Thyroid gland (tissue), 4 donors: ENCODE measurements around the gene CDKN2D. TPM values are rescaled to one million over a fixed set of nuclear protein-coding genes. Genes with fewer than 3 reads are reported as not detected.
"Not testable (repeated sequence)": the region's sequence is repeated elsewhere in the genome, so short reads cannot be mapped to it uniquely, and the experiment has no call there.

Experiments used
- DNase-seq, 2 donors: peaks; one replicate each; pipeline ENCODE4 v3.0.0-alpha.2; 2019
- H3K27ac ChIP-seq, 3 donors: fragments of 200-600 bp; sonication (generic); 1 replicate in 2 of 3; 2 replicates in 1 of 3; pipeline ENCODE4 v1.5.1; 2016 to 2019; ENCODE audit warnings: mild to moderate bottlenecking in 1 of 3, moderate library complexity in 1 of 3
- H3K27me3 ChIP-seq: fragments of 200-600 bp; sonication (generic); one replicate; pipeline ENCODE4 v1.5.1; 2019
- H3K36me3 ChIP-seq, 2 donors: fragments of 200-600 bp; sonication (generic); one replicate each; pipeline ENCODE4 v1.5.1; 2016 to 2019
- H3K4me1 ChIP-seq, 2 donors: fragments of 200-600 bp; sonication (generic); one replicate each; pipeline ENCODE4 v1.5.1; 2017 to 2019
- H3K4me3 ChIP-seq, 3 donors: fragments of 200-600 bp; sonication (generic); replicated peaks in 1 of 3; 1 replicate in 2 of 3; 2 replicates in 1 of 3; pipeline ENCODE4 v1.5.1; 2016; ENCODE audit warnings: mild to moderate bottlenecking in 1 of 3
- H3K9me3 ChIP-seq: fragments of 200-600 bp; sonication (generic); one replicate; pipeline ENCODE4 v1.5.1; 2017
- POLR2A ChIP-seq, 2 donors: fragments of 450-650 bp; IDR thresholded peaks; one replicate each; pipeline ENCODE4 v1.6.1; 2017; ENCODE audit warnings: antibody characterized with exemption in 2 of 2, mild to moderate bottlenecking in 2 of 2, moderate library complexity in 1 of 2
- WGBS, 2 donors: methylation state at CpG; one replicate each; pipeline ENCODE4 v1.1.5; 2017; 5-methylcytosine and 5-hydroxymethylcytosine counted together
- intact Hi-C: fragments of 100-400 bp; cut with DNase I; formaldehyde crosslinking; loops from one replicate; pipeline ENCODE4 v1.15.1; 2023
- total RNA-seq, 4 donors: library from RNA; depleted of rRNA; stranded (reverse); fragments of >200 nt; gene quantifications; one replicate each; pipeline ENCODE4 v1.2.3, GENCODE V29; 2016
- TF ChIP-seq, protein P1 (sequence below), 6 experiments: fragments of 200-600 bp in 3 of 6; fragments of 450-650 bp in 3 of 6; sonication (generic) in 3 of 6; IDR thresholded peaks; one replicate each; pipeline ENCODE4 v1.5.1; 2016 to 2019; ENCODE audit warnings: antibody characterized with exemption in 6 of 6, mild to moderate bottlenecking in 2 of 6, inconsistent platforms in 1 of 6, moderate library complexity in 1 of 6

The CDKN2D gene
- total RNA-seq, 4 donors from 2014 or later, result 2.0 to 8.2 (median 3.7) TPM

DNA sequence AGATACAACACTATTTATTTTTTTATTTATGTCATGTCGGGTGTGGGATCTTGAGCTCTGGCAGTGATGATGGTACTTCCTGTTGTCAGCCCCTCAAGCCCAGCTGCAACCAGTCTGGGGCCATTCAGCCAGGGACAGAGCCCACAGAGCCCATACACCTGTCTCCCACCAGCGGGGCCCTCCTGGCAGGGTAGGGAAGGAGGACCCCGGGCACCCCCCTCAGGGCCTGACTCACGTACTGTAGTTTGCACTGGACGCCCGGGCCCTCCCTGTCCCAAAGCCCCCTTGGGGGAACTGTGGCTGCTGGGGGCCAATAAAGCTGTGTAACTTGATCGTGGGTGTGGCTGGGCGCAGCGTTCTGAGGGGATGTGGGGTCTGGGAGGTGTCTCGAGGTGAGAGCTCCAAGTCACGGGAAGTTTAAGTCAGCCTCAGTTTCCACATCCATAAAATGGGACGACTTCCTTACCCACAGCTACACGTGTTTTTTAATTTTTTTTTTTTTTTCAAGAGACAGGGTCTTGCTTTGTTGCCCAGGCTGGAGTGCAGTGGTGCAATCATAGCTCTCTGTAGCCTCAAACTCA lies 15.6 kb downstream of the CDKN2D start:
- H3K36me3 ChIP-seq, result peaks cover 61 to 65% of the 10 kb centered on the region in 2 donors
- no peaks in the 10 kb centered on the region for H3K4me1 ChIP-seq
- intact Hi-C loops, result no loop called here
- DNase-seq, result no peak
- no peak overlapping the region for H3K27ac ChIP-seq
- no peak overlapping the region for H3K4me3 ChIP-seq
- TF ChIP-seq POLR2A (IDR thresholded peaks at IDR 0.05), result no peak
- TF ChIP-seq, protein P1, sequence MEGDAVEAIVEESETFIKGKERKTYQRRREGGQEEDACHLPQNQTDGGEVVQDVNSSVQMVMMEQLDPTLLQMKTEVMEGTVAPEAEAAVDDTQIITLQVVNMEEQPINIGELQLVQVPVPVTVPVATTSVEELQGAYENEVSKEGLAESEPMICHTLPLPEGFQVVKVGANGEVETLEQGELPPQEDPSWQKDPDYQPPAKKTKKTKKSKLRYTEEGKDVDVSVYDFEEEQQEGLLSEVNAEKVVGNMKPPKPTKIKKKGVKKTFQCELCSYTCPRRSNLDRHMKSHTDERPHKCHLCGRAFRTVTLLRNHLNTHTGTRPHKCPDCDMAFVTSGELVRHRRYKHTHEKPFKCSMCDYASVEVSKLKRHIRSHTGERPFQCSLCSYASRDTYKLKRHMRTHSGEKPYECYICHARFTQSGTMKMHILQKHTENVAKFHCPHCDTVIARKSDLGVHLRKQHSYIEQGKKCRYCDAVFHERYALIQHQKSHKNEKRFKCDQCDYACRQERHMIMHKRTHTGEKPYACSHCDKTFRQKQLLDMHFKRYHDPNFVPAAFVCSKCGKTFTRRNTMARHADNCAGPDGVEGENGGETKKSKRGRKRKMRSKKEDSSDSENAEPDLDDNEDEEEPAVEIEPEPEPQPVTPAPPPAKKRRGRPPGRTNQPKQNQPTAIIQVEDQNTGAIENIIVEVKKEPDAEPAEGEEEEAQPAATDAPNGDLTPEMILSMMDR (IDR thresholded peaks at IDR 0.05), result no peak
- no peaks in the 10 kb centered on the region for H3K27me3 ChIP-seq
- H3K9me3 ChIP-seq, result no peaks in the 10 kb centered on the region
- WGBS, 2 donors, result 76 to 79% methylated on average over 8 to 13 of the region's 13 CpGs

DNA sequence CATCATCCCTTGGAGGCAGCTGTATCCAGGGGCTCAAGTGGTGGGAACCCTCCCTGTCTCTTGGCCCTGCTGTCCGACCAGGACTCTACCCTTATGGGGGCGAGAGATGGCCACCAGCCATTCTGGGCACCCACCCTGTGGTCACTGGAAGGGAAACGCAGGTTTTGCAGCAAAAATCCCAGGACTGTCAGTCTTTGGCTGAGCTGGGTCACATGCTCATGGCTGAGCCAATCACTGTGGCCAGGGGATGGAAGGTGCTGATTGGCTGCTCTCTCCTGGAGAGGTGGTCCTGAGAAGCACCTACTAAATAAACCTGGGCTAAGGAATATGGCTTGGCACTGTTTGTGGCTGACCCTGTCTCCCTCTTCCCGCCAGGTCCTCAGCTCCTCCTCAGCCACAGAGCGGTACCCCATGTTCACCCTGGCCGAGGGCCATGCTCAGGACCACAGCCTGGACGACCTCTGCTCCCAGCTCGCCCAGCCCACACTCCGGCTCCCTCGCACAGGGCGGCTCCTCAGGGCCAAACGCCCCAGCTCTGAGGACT lies 16.2 kb downstream of the CDKN2D start:
- no peak for DNase-seq
- Histone ChIP-seq H3K27ac (no peak overlapping the region), H3K4me1 (no peaks in the 10 kb centered on the region), H3K27me3 (no peaks in the 10 kb centered on the region), H3K4me3 (no peak overlapping the region), H3K9me3 (no peaks in the 10 kb centered on the region), H3K36me3 (peaks cover 55 to 64% of the 10 kb centered on the region in 2 donors)
- 75 to 89% methylated on average over 11 to 12 of the region's 12 CpGs for WGBS, 2 donors
- intact Hi-C loops, result no loop called here
- no peak for TF ChIP-seq POLR2A (IDR thresholded peaks at IDR 0.05)
- TF ChIP-seq, protein P1 (IDR thresholded peaks at IDR 0.05), result no peak

- Histone ChIP-seq H3K4me1 (no peaks in the 10 kb centered on the region), H3K36me3 (peaks cover 55 to 64% of the 10 kb centered on the region in 2 donors), H3K4me3 (no peak overlapping the region), H3K27ac (no peak overlapping the region), H3K9me3 (no peaks in the 10 kb centered on the region), H3K27me3 (no peaks in the 10 kb centered on the region)
- intact Hi-C loops, result no loop called here
- WGBS, 2 donors, result 92 to 99% methylated on average over 7 to 11 of the region's 12 CpGs
- DNase-seq, result no peak
- no peak for TF ChIP-seq POLR2A (IDR thresholded peaks at IDR 0.05)
- TF ChIP-seq, protein P1 (IDR thresholded peaks at IDR 0.05), result no peak
Observed at GRCh38 chr19:10551698-10552301, 17.0 kb downstream of the CDKN2D start.

- H3K4me1 ChIP-seq, H3K9me3 ChIP-seq, H3K27ac ChIP-seq, intact Hi-C loops, H3K4me3 ChIP-seq, H3K27me3 ChIP-seq, DNase-seq: not testable (repeated sequence)
- 86 to 98% methylated on average over 9 of the region's 9 CpGs for WGBS, 2 donors
- peaks cover 60 to 67% of the 10 kb centered on the region in 2 donors for H3K36me3 ChIP-seq
Observed at GRCh38 chr19:10551006-10551405, 17.8 kb downstream of the CDKN2D start.

DNA sequence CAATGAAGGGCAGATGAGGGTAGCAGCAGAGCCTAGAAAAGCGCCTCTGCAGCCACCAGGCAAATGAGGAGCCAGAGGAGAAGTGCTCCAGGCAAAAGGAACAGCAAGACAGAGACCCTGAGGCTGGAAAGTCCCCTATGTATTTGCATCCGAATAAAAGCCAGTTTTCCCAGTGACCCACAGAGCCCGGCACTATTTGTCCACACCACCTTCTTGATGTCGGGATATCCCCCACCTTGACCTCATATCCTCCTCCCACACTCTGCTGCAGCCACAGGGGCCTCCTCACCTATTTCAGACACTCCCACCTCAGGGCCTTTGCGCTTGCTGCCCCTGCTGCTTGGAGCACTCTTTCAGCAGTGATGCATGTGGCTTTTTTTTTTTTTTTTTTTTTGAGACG lies 18.4 kb downstream of the CDKN2D start:
- intact Hi-C loops, result no loop called here
- WGBS, 2 donors, result 80 to 97% methylated on average over 6 of the region's 6 CpGs
- DNase-seq, result no peak
- Histone ChIP-seq H3K36me3 (peaks cover 60 to 67% of the 10 kb centered on the region in 2 donors), H3K27me3 (no peaks in the 10 kb centered on the region), H3K27ac (no peak overlapping the region), H3K4me1 (peaks cover 0 to 4% of the 10 kb centered on the region in 2 donors), H3K4me3 (no peak overlapping the region), H3K9me3 (no peaks in the 10 kb centered on the region)
- no peak for TF ChIP-seq POLR2A (IDR thresholded peaks at IDR 0.05)
- TF ChIP-seq, protein P1 (IDR thresholded peaks at IDR 0.05), result no peak
